ENCODE results near the gene FAM174C. TPM values are rescaled to one million over a fixed set of nuclear protein-coding genes. Genes with fewer than 3 reads are reported as not detected.

FAM174C gene
- total and polyA plus RNA-seq, 5 experiments from 2014 or later = 46.3 to 104 (median 66.7) TPM

- Mint-ChIP-seq H3K27me3 (no peaks in the 10 kb centered on the region), H3K4me3 (peak overlapping the region; percentile 24 to 93 (median 63)), H3K36me3 (peaks cover 0 to 28% (median 3%) of the 10 kb centered on the region in 3 donors), H3K9me3 (no peaks in the 10 kb centered on the region), H3K27ac (peak overlapping the region in 9 of 10 donors; percentile 39 to 96 (median 69)), H3K4me1 (peaks cover 35 to 77% (median 72%) of the 10 kb centered on the region in 4 donors)
- POLR2A ChIA-PET = interaction anchor here (0.7 to 12.2 kb wide), 6 partner anchors 8 to 192 kb away, joined by 3 to 594 read pairs (median 14); partner anchors contain the start of genes ATP5F1D, CBARP, FAM174C and GPX4
- DNase-seq (peak in 2 of 10 donors; percentile 41 to 47), ATAC-seq (no peak)
Measured at GRCh38 chr19:1267477-1268225, 7.7 kb upstream of the FAM174C start.

- peaks cover 0 to 35% (median 8%) of the 10 kb centered on the region in 3 donors for H3K36me3 Mint-ChIP-seq
- POLR2A ChIA-PET = interaction anchor here (0.6 to 12.2 kb wide), 84 partner anchors 10 to 1775 kb away, joined by 3 to 594 read pairs (median 4); partner anchors contain the start of genes ABCA7, ABHD17A, ARHGAP45 and ATP5F1D
- H3K4me3 Mint-ChIP-seq = peak overlapping the region; percentile 72 to 93 (median 82)
- ATAC-seq (no peak), DNase-seq (peak in 1 of 10 donors; percentile 62)
- no peaks in the 10 kb centered on the region for H3K27me3 Mint-ChIP-seq
- H3K9me3 Mint-ChIP-seq = no peaks in the 10 kb centered on the region
- peaks cover 36 to 77% (median 71%) of the 10 kb centered on the region in 4 donors for H3K4me1 Mint-ChIP-seq
- peak overlapping the region; percentile 81 to 97 (median 94) for H3K27ac Mint-ChIP-seq
Measured at GRCh38 chr19:1268226-1269064, 6.9 kb upstream of the FAM174C start.

GRCh38 chr19:1269065-1269477, 6.3 kb upstream of the FAM174C start, which contains the start of gene CIRBP:
Gene CIRBP, plus strand, starts transcription at chr19:1269332. Its CDS starts 1,602 bp downstream, at chr19:1270934.
- H3K4me3 Mint-ChIP-seq = peak within 1 kb of the TSS; percentile 82 to 93 (median 89)
- peaks cover 0 to 41% (median 13%) of the 10 kb centered on the region in 3 donors for H3K36me3 Mint-ChIP-seq
- DNase-seq (peak; percentile 97 to 100 (median 99)), ATAC-seq (peak; percentile 76 to 84)
- H3K4me1 Mint-ChIP-seq = peaks cover 40 to 82% (median 77%) of the 10 kb centered on the region in 4 donors
- POLR2A ChIA-PET = interaction anchor here (0.6 to 12.2 kb wide), 91 partner anchors 10 to 1774 kb away, joined by 3 to 594 read pairs (median 4); partner anchors contain the start of genes ABCA7, ABHD17A, ARHGAP45 and ATP5F1D
- no peaks in the 10 kb centered on the region for H3K9me3 Mint-ChIP-seq
- no peaks in the 10 kb centered on the region for H3K27me3 Mint-ChIP-seq
- H3K27ac Mint-ChIP-seq = peak within 1 kb of the TSS; percentile 83 to 97 (median 94)

- peak; percentile 44 to 59 for ATAC-seq
- no peaks in the 10 kb centered on the region for H3K27me3 Mint-ChIP-seq
- no peaks in the 10 kb centered on the region for H3K9me3 Mint-ChIP-seq
- H3K4me1 Mint-ChIP-seq = peaks cover 40 to 81% (median 78%) of the 10 kb centered on the region in 4 donors
- H3K4me3 Mint-ChIP-seq = peak overlapping the region; percentile 82 to 93 (median 89)
- H3K36me3 Mint-ChIP-seq = peaks cover 0 to 42% (median 15%) of the 10 kb centered on the region in 3 donors
- POLR2A ChIA-PET = interaction anchor here (0.6 to 12.2 kb wide), 73 partner anchors 9 to 1773 kb away, joined by 3 to 594 read pairs (median 5); partner anchors contain the start of genes ABCA7, ABHD17A, ARHGAP45 and ATP5F1D
- H3K27ac Mint-ChIP-seq = peak overlapping the region; percentile 83 to 96 (median 93)
- DNase-seq = peak; percentile 77 to 93 (median 88)
Measured at GRCh38 chr19:1269478-1270212, 5.7 kb upstream of the FAM174C start.

- Mint-ChIP-seq H3K9me3 (no peaks in the 10 kb centered on the region), H3K27ac (peak overlapping the region; percentile 83 to 95 (median 93)), H3K36me3 (peaks cover 0 to 45% (median 15%) of the 10 kb centered on the region in 3 donors), H3K4me1 (peaks cover 38 to 74% (median 71%) of the 10 kb centered on the region in 4 donors), H3K4me3 (peak overlapping the region; percentile 82 to 93 (median 89)), H3K27me3 (no peaks in the 10 kb centered on the region)
- DNase-seq (peak in 1 of 10 donors; percentile 34), ATAC-seq (no peak)
- POLR2A ChIA-PET = interaction anchor here (1.1 to 12.2 kb wide), 11 partner anchors 15 to 407 kb away, joined by 3 to 594 read pairs (median 11); partner anchors contain the start of genes ATP5F1D, CBARP, CNN2 and MIDN
Measured at GRCh38 chr19:1270213-1270853, 5.0 kb upstream of the FAM174C start.

- H3K9me3 Mint-ChIP-seq = no peaks in the 10 kb centered on the region
Measured at GRCh38 chr19:1270854-1271527, 4.3 kb upstream of the FAM174C start.

GRCh38 chr19:1271528-1272422, 3.6 kb upstream of the FAM174C start:
- no peaks in the 10 kb centered on the region for H3K27me3 Mint-ChIP-seq
- POLR2A ChIA-PET = interaction anchor here (0.6 to 1.9 kb wide), 11 partner anchors 8 to 334 kb away, joined by 3 to 10 read pairs (median 3); partner anchors contain the start of genes GPX4 and NDUFS7
- peak overlapping the region; percentile 82 to 93 (median 89) for H3K4me3 Mint-ChIP-seq
- peak overlapping the region; percentile 80 to 95 (median 93) for H3K27ac Mint-ChIP-seq
- H3K4me1 Mint-ChIP-seq = peaks cover 37 to 74% (median 70%) of the 10 kb centered on the region in 4 donors
- DNase-seq = no peak
- H3K9me3 Mint-ChIP-seq = no peaks in the 10 kb centered on the region
- peaks cover 0 to 47% (median 15%) of the 10 kb centered on the region in 3 donors for H3K36me3 Mint-ChIP-seq
- ATAC-seq = no peak

More at GRCh38 chr19:1270854-1271527, 4.3 kb upstream of the FAM174C start:
- H3K36me3 Mint-ChIP-seq = peaks cover 0 to 45% (median 15%) of the 10 kb centered on the region in 3 donors
- no peak for ATAC-seq
- no peak for DNase-seq
- H3K4me3 Mint-ChIP-seq = peak overlapping the region; percentile 82 to 93 (median 89)
- POLR2A ChIA-PET = interaction anchor here (0.6 to 1.9 kb wide), 9 partner anchors 8 to 232 kb away, joined by 3 to 10 read pairs (median 3); partner anchors contain the start of genes GPX4 and NDUFS7
- no peaks in the 10 kb centered on the region for H3K27me3 Mint-ChIP-seq
- peaks cover 34 to 72% (median 67%) of the 10 kb centered on the region in 4 donors for H3K4me1 Mint-ChIP-seq
- peak overlapping the region; percentile 80 to 95 (median 93) for H3K27ac Mint-ChIP-seq

- no peaks in the 10 kb centered on the region for H3K9me3 Mint-ChIP-seq
- peak overlapping the region; percentile 75 to 94 (median 84) for H3K27ac Mint-ChIP-seq
- H3K36me3 Mint-ChIP-seq = peaks cover 0 to 52% (median 15%) of the 10 kb centered on the region in 3 donors
- DNase-seq (no peak), ATAC-seq (no peak)
- no peaks in the 10 kb centered on the region for H3K27me3 Mint-ChIP-seq
- peak overlapping the region; percentile 22 to 93 (median 62) for H3K4me3 Mint-ChIP-seq
- POLR2A ChIA-PET = interaction anchor here (0.6 to 3.9 kb wide), 13 partner anchors 19 to 335 kb away, joined by 3 to 43 read pairs (median 6); partner anchors contain the start of genes GPX4, NDUFS7 and POLR2E
- H3K4me1 Mint-ChIP-seq = peaks cover 37 to 69% (median 68%) of the 10 kb centered on the region in 4 donors
Measured at GRCh38 chr19:1272423-1273262, 2.7 kb upstream of the FAM174C start.
